DND-41 (cell line): ENCODE data around the gene MYPN.

Experiments used
- ATAC-seq: fragments of 200-7000 bp; cut with Tn5 transposase; 3 replicates; pipeline ENCODE4 v1.9.1; 2021; ENCODE audit warnings: low read depth; ENCODE audit not compliant: insufficient read depth
- DNase-seq: peaks from one replicate; pipeline ENCODE4 v3.0.0-alpha.2; 2020
- H2AFZ ChIP-seq: 2 replicates; pipeline ENCODE4 v1.6.0; 2012; ENCODE audit warnings: low read depth, low read length
- H3K27ac ChIP-seq: 2 replicates; pipeline ENCODE4 v1.5.1; 2012; ENCODE audit warnings: low read length, inconsistent platforms
- H3K27me3 ChIP-seq: fragments of 200-600 bp; sonication (generic); 2 replicates; pipeline ENCODE4 v1.6.0; 2012; ENCODE audit warnings: low read length, mild to moderate bottlenecking, inconsistent platforms; ENCODE audit not compliant: insufficient read depth, poor library complexity
- H3K36me3 ChIP-seq: 2 replicates; pipeline ENCODE4 v1.5.1; 2012; ENCODE audit warnings: low read length, inconsistent platforms; ENCODE audit not compliant: insufficient read depth
- H3K4me1 ChIP-seq: 2 replicates; pipeline ENCODE4 v1.5.1; 2012; ENCODE audit warnings: mild to moderate bottlenecking, low read length; ENCODE audit not compliant: insufficient read depth
- H3K4me2 ChIP-seq: 2 replicates; pipeline ENCODE4 v1.6.0; 2012; ENCODE audit warnings: mild to moderate bottlenecking, moderate library complexity, low read length, inconsistent platforms; ENCODE audit not compliant: insufficient read depth
- H3K4me3 ChIP-seq, 2 experiments: fragments of 200-600 bp in 1 of 2; shearing (Covaris generic) in 1 of 2; 2 replicates each; pipeline ENCODE4 v1.5.1; 2012 to 2016; ENCODE audit warnings: inconsistent platforms in 2 of 2, low read length in 2 of 2, mild to moderate bottlenecking in 2 of 2, low read depth in 1 of 2, moderate library complexity in 1 of 2
- H3K79me2 ChIP-seq: 2 replicates; pipeline ENCODE4 v1.6.0; 2012; ENCODE audit warnings: low read length, inconsistent platforms; ENCODE audit not compliant: insufficient read depth
- H3K9ac ChIP-seq: 2 replicates; pipeline ENCODE4 v1.6.0; 2012; ENCODE audit warnings: low read depth, mild to moderate bottlenecking, inconsistent platforms, low read length, moderate library complexity
- H3K9me3 ChIP-seq: 2 replicates; pipeline ENCODE4 v1.5.1; 2012; ENCODE audit warnings: low read length, moderate library complexity, mild to moderate bottlenecking, inconsistent platforms; ENCODE audit not compliant: insufficient read depth, severe bottlenecking
- H4K20me1 ChIP-seq: 2 replicates; pipeline ENCODE4 v1.6.0; 2012; ENCODE audit warnings: low read length; ENCODE audit not compliant: insufficient read depth
- EZH2 ChIP-seq: IDR thresholded peaks from 3 replicates; pipeline ENCODE4 v1.6.1; 2012; ENCODE audit warnings: borderline replicate concordance, low read depth, mild to moderate bottlenecking, moderate library complexity, low read length, inconsistent platforms; ENCODE audit not compliant: severe bottlenecking
- TF ChIP-seq, protein P1 (sequence below): IDR thresholded peaks from 2 replicates; pipeline ENCODE4 v1.5.1; 2012; ENCODE audit warnings: borderline replicate concordance, low read length, moderate library complexity, mild to moderate bottlenecking; ENCODE audit not compliant: poor library complexity, severe bottlenecking; ENCODE audit errors: extremely low read depth

Gene MYPN

DNA sequence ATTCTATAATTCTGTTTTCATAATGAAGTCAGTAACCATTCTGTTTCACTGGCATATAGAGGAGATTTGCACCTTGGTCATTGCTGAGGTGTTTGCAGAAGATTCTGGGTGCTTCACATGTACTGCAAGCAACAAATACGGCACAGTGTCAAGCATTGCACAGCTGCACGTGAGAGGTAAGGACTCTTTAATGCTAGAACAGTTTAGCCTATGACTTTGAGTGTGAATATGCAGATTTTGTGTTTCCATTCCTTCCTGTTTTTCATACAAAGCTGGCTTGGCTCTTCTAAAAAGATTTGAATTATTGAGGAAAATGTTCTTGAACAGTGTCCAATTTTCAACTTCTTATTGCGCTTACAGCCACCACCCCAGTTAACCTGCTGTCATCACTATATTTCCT, 56.4 kb downstream of the MYPN start:
- ATAC-seq (no peak), DNase-seq (no peak)
- Histone ChIP-seq H3K27ac (no peak overlapping the region), H3K9ac (no peak overlapping the region), H3K9me3 (no peaks in the 10 kb centered on the region), H3K36me3 (no peaks in the 10 kb centered on the region), H3K4me3 (no peak overlapping the region), H3K27me3 (peaks cover 10% of the 10 kb centered on the region), H3K4me1 (no peaks in the 10 kb centered on the region), H2AFZ (no peak overlapping the region), H3K4me2 (no peak overlapping the region), H3K79me2 (no peaks in the 10 kb centered on the region), H4K20me1 (no peaks in the 10 kb centered on the region)
- TF ChIP-seq, protein P1, sequence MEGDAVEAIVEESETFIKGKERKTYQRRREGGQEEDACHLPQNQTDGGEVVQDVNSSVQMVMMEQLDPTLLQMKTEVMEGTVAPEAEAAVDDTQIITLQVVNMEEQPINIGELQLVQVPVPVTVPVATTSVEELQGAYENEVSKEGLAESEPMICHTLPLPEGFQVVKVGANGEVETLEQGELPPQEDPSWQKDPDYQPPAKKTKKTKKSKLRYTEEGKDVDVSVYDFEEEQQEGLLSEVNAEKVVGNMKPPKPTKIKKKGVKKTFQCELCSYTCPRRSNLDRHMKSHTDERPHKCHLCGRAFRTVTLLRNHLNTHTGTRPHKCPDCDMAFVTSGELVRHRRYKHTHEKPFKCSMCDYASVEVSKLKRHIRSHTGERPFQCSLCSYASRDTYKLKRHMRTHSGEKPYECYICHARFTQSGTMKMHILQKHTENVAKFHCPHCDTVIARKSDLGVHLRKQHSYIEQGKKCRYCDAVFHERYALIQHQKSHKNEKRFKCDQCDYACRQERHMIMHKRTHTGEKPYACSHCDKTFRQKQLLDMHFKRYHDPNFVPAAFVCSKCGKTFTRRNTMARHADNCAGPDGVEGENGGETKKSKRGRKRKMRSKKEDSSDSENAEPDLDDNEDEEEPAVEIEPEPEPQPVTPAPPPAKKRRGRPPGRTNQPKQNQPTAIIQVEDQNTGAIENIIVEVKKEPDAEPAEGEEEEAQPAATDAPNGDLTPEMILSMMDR: no peak
- no peak for TF ChIP-seq EZH2

DNA sequence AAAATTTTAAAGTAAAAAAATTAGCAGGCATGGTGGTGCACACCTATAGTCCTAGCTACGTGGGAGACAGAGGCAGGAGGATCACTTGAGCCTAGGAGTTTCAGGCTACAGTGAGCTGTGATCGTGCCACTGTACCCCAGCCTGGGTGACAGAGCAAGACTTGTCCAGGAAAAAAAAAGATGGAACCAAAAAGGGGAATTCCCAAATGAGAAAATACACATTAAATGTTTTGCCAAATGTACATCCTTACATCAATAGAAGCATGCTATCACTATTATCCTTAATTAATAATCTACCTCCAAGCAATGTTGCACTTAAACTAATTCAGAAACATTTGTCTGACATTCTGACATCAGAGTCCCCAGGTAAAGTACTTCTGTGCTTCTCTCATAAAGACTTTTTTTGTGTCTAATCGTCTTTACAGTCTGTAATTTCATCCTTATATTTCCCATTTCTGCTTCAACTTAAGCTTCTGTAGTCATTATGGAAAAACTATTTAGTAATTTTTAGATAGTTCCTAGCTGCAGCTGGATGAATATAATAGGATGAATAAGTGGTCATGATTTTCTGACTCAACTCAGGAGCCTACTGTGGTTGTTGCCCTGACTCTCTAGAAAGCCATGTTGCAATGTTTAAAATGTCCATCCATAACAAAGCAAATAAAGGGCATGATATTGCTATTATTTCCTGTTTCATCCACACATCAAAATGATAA, 57.7 kb downstream of the MYPN start:
- Histone ChIP-seq H2AFZ (no peak overlapping the region), H3K9ac (no peak overlapping the region), H3K27ac (no peak overlapping the region), H3K9me3 (no peaks in the 10 kb centered on the region), H3K4me2 (no peak overlapping the region), H3K4me1 (no peaks in the 10 kb centered on the region), H3K27me3 (peaks cover 10% of the 10 kb centered on the region), H3K36me3 (no peaks in the 10 kb centered on the region), H3K79me2 (no peaks in the 10 kb centered on the region), H4K20me1 (no peaks in the 10 kb centered on the region), H3K4me3 (no peak overlapping the region)
- ATAC-seq (no peak), DNase-seq (no peak)
- no peak for TF ChIP-seq EZH2
- TF ChIP-seq, protein P1: no peak

DNA sequence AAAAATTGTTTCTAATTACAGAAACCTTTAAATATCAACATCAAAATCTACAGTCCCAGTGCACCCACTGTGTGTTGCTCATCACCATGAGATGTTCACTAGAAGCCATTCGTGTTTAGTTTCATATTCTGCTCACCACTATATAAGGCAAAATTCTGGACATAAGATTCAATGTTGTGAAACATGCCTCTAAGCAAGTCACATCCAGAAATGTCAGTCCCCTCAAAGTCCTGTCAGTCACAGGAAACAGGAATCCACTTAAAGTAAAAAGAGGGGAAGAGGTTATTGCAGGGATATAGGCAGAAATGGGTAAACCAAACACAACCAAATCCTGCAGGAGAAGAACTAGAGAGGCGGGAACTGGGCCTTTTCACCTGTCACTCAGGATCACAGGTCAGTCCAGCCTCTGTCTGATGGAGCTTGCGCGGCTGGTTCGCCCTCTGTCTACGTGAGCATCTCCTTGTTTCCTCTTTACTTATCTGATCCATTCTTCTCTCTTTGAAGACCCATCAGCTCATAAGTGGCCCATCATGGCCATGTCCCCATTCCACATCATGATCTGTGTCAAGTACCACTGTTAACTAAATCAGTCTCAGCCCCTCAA, 58.4 kb downstream of the MYPN start:
- H3K27me3 ChIP-seq: peaks cover 10% of the 10 kb centered on the region
- H4K20me1 ChIP-seq: no peaks in the 10 kb centered on the region
- no peak overlapping the region for H3K4me3 ChIP-seq
- no peak for ATAC-seq
- H3K79me2 ChIP-seq: no peaks in the 10 kb centered on the region
- TF ChIP-seq, protein P1: no peak
- no peak for TF ChIP-seq EZH2
- no peaks in the 10 kb centered on the region for H3K4me1 ChIP-seq
- no peaks in the 10 kb centered on the region for H3K36me3 ChIP-seq
- H3K9me3 ChIP-seq: no peaks in the 10 kb centered on the region
- H3K9ac ChIP-seq: no peak overlapping the region
- no peak overlapping the region for H2AFZ ChIP-seq
- no peak overlapping the region for H3K27ac ChIP-seq
- no peak overlapping the region for H3K4me2 ChIP-seq
- no peak for DNase-seq
